H1 (cell line): ENCODE data around the gene DGKI. TPM values are rescaled to one million over a fixed set of nuclear protein-coding genes. Genes with fewer than 3 reads are reported as not detected.

ENCODE experiments used
- CTCF ChIA-PET: fragments of 300-600 bp; sonication (Branson Sonifier 250); formaldehyde crosslinking; loops from one replicate; lab custom pipeline; 2021; ENCODE audit not compliant: partially characterized antibody; lab: Charles Lee
- POLR2A ChIA-PET: fragments of 300-600 bp; sonication (Branson Sonifier 250); formaldehyde crosslinking; loops from one replicate; lab custom pipeline; 2021; ENCODE audit warnings: inconsistent platforms; ENCODE audit not compliant: partially characterized antibody; lab: Charles Lee
- DNase-seq, 2 experiments: peaks; one replicate each; pipeline versions ENCODE4 v3.0.0 to v3.0.0-alpha.2; 2010 to 2022; ENCODE audit warnings: low spot score in 2 of 2, low read depth in 1 of 2, mixed read lengths in 1 of 2
- FAIRE-seq: peaks from 2 replicates; lab custom pipeline; 2011; peaks lifted over from hg19 to GRCh38; lab: Jason Lieb, UNC
- H2AFZ ChIP-seq: 2 replicates; pipeline ENCODE4 v1.8.1; 2012; ENCODE audit warnings: low read length, inconsistent platforms
- H2AK5ac ChIP-seq: 2 replicates; pipeline ENCODE4 v1.6.1; 2013; ENCODE audit warnings: low read depth, low read length
- H2BK120ac ChIP-seq: replicated peaks from 2 replicates; pipeline ENCODE3; 2013; ENCODE audit warnings: low read depth, low read length, inconsistent platforms
- H2BK12ac ChIP-seq: 2 replicates; pipeline ENCODE4 v1.6.1; 2013; ENCODE audit warnings: low read depth, low read length
- H2BK15ac ChIP-seq: 2 replicates; pipeline ENCODE4 v1.6.1; 2013; ENCODE audit warnings: low read length
- H2BK20ac ChIP-seq: 2 replicates; pipeline ENCODE4 v1.6.1; 2013; ENCODE audit warnings: low read length
- H2BK5ac ChIP-seq: 2 replicates; pipeline ENCODE4 v1.6.1; 2013; ENCODE audit warnings: low read depth, low read length
- H3K14ac ChIP-seq: 2 replicates; pipeline ENCODE4 v1.6.1; 2013; ENCODE audit warnings: inconsistent platforms; ENCODE audit not compliant: insufficient read length
- H3K18ac ChIP-seq: 2 replicates; pipeline ENCODE4 v1.6.1; 2013; ENCODE audit warnings: low read length; ENCODE audit errors: extremely low read depth
- H3K23ac ChIP-seq: 2 replicates; pipeline ENCODE4 v1.6.1; 2013; ENCODE audit warnings: inconsistent platforms; ENCODE audit not compliant: insufficient read length
- H3K23me2 ChIP-seq: 2 replicates; pipeline ENCODE4 v1.6.1; 2013; ENCODE audit warnings: low read depth, low read length
- H3K27ac ChIP-seq: 2 replicates; pipeline ENCODE4 v1.6.1; 2011; ENCODE audit warnings: low read depth, low read length, inconsistent platforms
- H3K27me3 ChIP-seq, 4 experiments: replicated peaks in 1 of 4; 1 replicate in 1 of 4; 2 replicates in 3 of 4; pipeline versions ENCODE4 v1.6.1 to v1.8.1; 2011 to 2013; ENCODE audit warnings: low read length in 3 of 4, mild to moderate bottlenecking in 3 of 4, inconsistent platforms in 2 of 4, mixed read lengths in 2 of 4, moderate library complexity in 1 of 4; ENCODE audit not compliant: control insufficient read depth in 3 of 4, insufficient read depth in 3 of 4; ENCODE audit errors: extremely low read depth in 1 of 4
- H3K36me3 ChIP-seq, 4 experiments: 2 replicates each; pipeline versions ENCODE4 v1.6.1 to v1.8.1; 2011 to 2013; ENCODE audit warnings: mild to moderate bottlenecking in 4 of 4, low read length in 3 of 4, moderate library complexity in 2 of 4, control low read depth in 1 of 4, inconsistent platforms in 1 of 4; ENCODE audit not compliant: insufficient read depth in 4 of 4, control insufficient read depth in 2 of 4
- H3K4ac ChIP-seq: replicated peaks from 2 replicates; pipeline ENCODE3; 2013; ENCODE audit warnings: low read length, low read depth, mixed read lengths, inconsistent platforms; ENCODE audit not compliant: insufficient read length
- H3K4me1 ChIP-seq, 4 experiments: replicated peaks in 1 of 4; 1 replicate in 1 of 4; 2 replicates in 3 of 4; pipeline versions ENCODE4 v1.6.1 to v1.8.1; 2011 to 2013; ENCODE audit warnings: low read length in 3 of 4, inconsistent platforms in 2 of 4, mixed read lengths in 1 of 4; ENCODE audit not compliant: insufficient read depth in 4 of 4, control insufficient read depth in 3 of 4
- H3K4me2 ChIP-seq, 2 experiments: 2 replicates each; pipeline versions ENCODE4 v1.6.1 to v1.8.1; 2011 to 2013; ENCODE audit warnings: low read depth in 2 of 2, low read length in 2 of 2, control low read depth in 1 of 2, inconsistent platforms in 1 of 2, mild to moderate bottlenecking in 1 of 2; ENCODE audit not compliant: insufficient read depth in 1 of 2
- H3K4me3 ChIP-seq, 4 experiments: fragments of 200-600, 300-600 bp in 1 of 4; sonication (generic), shearing (Covaris generic), sonication (Bioruptor Twin) in 1 of 4; 2 replicates each; pipeline versions ENCODE4 v1.5.1 to v1.8.1; 2011 to 2016; ENCODE audit warnings: low read length in 4 of 4, low read depth in 3 of 4, control low read depth in 2 of 4, inconsistent platforms in 2 of 4, mild to moderate bottlenecking in 2 of 4, mixed read lengths in 1 of 4, moderate library complexity in 1 of 4; ENCODE audit not compliant: insufficient read depth in 2 of 4; ENCODE audit errors: extremely low read depth in 1 of 4
- H3K56ac ChIP-seq: replicated peaks from 2 replicates; pipeline ENCODE3; 2013; ENCODE audit warnings: low read depth, mild to moderate bottlenecking, mixed read lengths, low read length, inconsistent platforms; ENCODE audit not compliant: insufficient read length
- H3K79me1 ChIP-seq: 2 replicates; pipeline ENCODE4 v1.6.1; 2013; ENCODE audit warnings: low read depth, low read length, control low read depth
- H3K79me2 ChIP-seq, 2 experiments: 2 replicates each; pipeline versions ENCODE4 v1.6.1 to v1.8.1; 2012 to 2013; ENCODE audit warnings: low read length in 2 of 2, mild to moderate bottlenecking in 2 of 2, inconsistent platforms in 1 of 2; ENCODE audit not compliant: insufficient read depth in 2 of 2, control insufficient read depth in 1 of 2
- H3K9ac ChIP-seq, 4 experiments: replicated peaks in 1 of 4; 1 replicate in 1 of 4; 2 replicates in 3 of 4; pipeline versions ENCODE4 v1.6.1 to v1.8.1; 2011 to 2013; ENCODE audit warnings: low read depth in 3 of 4, low read length in 3 of 4, control low read depth in 2 of 4, mild to moderate bottlenecking in 2 of 4, moderate library complexity in 2 of 4, inconsistent platforms in 1 of 4; ENCODE audit errors: extremely low read depth in 1 of 4
- H3K9me3 ChIP-seq, 2 experiments: 2 replicates each; pipeline versions ENCODE4 v1.6.1 to v1.8.1; 2012 to 2013; ENCODE audit warnings: mild to moderate bottlenecking in 2 of 2, moderate library complexity in 2 of 2, control low read depth in 1 of 2, inconsistent platforms in 1 of 2, low read depth in 1 of 2, low read length in 1 of 2, mixed read lengths in 1 of 2; ENCODE audit not compliant: insufficient read depth in 2 of 2
- H4K20me1 ChIP-seq, 2 experiments: replicated peaks in 1 of 2; 2 replicates each; pipeline versions ENCODE3 to v1.8.1; 2011 to 2013; ENCODE audit warnings: inconsistent platforms in 2 of 2, low read length in 2 of 2, mild to moderate bottlenecking in 1 of 2; ENCODE audit not compliant: insufficient read depth in 2 of 2, control insufficient read depth in 1 of 2
- H4K5ac ChIP-seq: 2 replicates; pipeline ENCODE4 v1.6.1; 2013; ENCODE audit warnings: low read length, low read depth, mixed read lengths, inconsistent platforms; ENCODE audit not compliant: insufficient read length
- H4K8ac ChIP-seq: 2 replicates; pipeline ENCODE4 v1.8.0; 2013; ENCODE audit warnings: mild to moderate bottlenecking, moderate library complexity, low read length, inconsistent platforms; ENCODE audit not compliant: insufficient read depth; ENCODE audit errors: extremely low read depth
- H4K91ac ChIP-seq: replicated peaks from 2 replicates; pipeline ENCODE3; 2013; ENCODE audit warnings: low read length, mixed read lengths, inconsistent platforms; ENCODE audit not compliant: insufficient read length
- ASH2L ChIP-seq: fragments of 200-600, 300-600 bp; sonication (generic); IDR thresholded peaks from one replicate; pipeline ENCODE4 v1.7.1; 2017; ENCODE audit warnings: low read length
- CBX8 ChIP-seq: fragments of 300-800, 300-1000 bp; sonication (generic); IDR thresholded peaks from 2 replicates; pipeline ENCODE4 v1.7.1; 2016; ENCODE audit warnings: low read depth, low read length, borderline replicate concordance
- EP300 ChIP-seq, 2 experiments: IDR thresholded peaks; 1 replicate in 1 of 2; 2 replicates in 1 of 2; pipeline ENCODE4 v1.6.1; 2011 to 2012; ENCODE audit warnings: low read depth in 2 of 2, low read length in 2 of 2, mild to moderate bottlenecking in 2 of 2, borderline replicate concordance in 1 of 2, inconsistent platforms in 1 of 2, moderate library complexity in 1 of 2
- RFX5 ChIP-seq: IDR thresholded peaks from 2 replicates; pipeline ENCODE4 v1.6.1; 2011; ENCODE audit warnings: low read depth, low read length, improper control_type of control experiment, borderline replicate concordance
- SAP30 ChIP-seq: fragments of 300-600 bp; sonication (generic); IDR thresholded peaks from 2 replicates; pipeline ENCODE4 v1.7.1; 2012; ENCODE audit warnings: low read length, moderate library complexity, mild to moderate bottlenecking, inconsistent platforms; ENCODE audit not compliant: insufficient read depth, insufficient replicate concordance
- SIN3A ChIP-seq, 2 experiments: IDR thresholded peaks in 1 of 2; conservative IDR thresholded peaks in 1 of 2; 2 replicates each; pipeline ENCODE4 v1.6.1; 2011 to 2012; ENCODE audit warnings: low read length in 2 of 2, improper control_type of control experiment in 1 of 2, low read depth in 1 of 2, mild to moderate bottlenecking in 1 of 2
- TAF7 ChIP-seq: optimal IDR thresholded peaks from 2 replicates; pipeline ENCODE3; 2011; ENCODE audit warnings: low read depth, mild to moderate bottlenecking, inconsistent platforms, low read length, moderate library complexity, borderline replicate concordance
- WGBS, 2 experiments: shearing (Covaris generic) in 1 of 2; methylation state at CpG; one replicate each; pipeline versions ENCODE4 v1.1.6 to v1.1.7; 2013 to 2015; ENCODE audit warnings: low lambda C conversion rate in 2 of 2, mixed read lengths in 2 of 2, inconsistent platforms in 1 of 2, low coverage in 1 of 2, missing lambda C conversion rate in 1 of 2; ENCODE audit not compliant: insufficient replicate concordance in 2 of 2, insufficient coverage in 1 of 2, insufficient read length in 1 of 2; ENCODE audit errors: extremely low coverage in 1 of 2, missing lambda C conversion rate in 1 of 2; 5-methylcytosine and 5-hydroxymethylcytosine counted together
- polyA plus RNA-seq, 7 experiments: library from polyadenylated mRNA; depleted of rRNA in 3 of 7; stranded (reverse) in 5 of 7; unstranded in 2 of 7; fragments of >200 nt in 5 of 7; fragments of 200-250 nt in 2 of 7; gene quantifications; 1 replicate in 5 of 7; 2 replicates in 1 of 7; 4 replicates in 1 of 7; pipeline versions ENCODE4 v1.2.1 to v1.2.3, GENCODE V29; 2011 to 2013; ENCODE audit warnings: missing spikeins in 2 of 7, mixed read lengths in 2 of 7
- total RNA-seq: library from RNA; stranded (reverse); fragmentation: NEBNext Ultra II Directional; extraction: Animal tissue kit (Norgen Biotek cat#: 25700); gene quantifications from 2 replicates; pipeline ENCODE4 v1.2.1, GENCODE V29; 2021
- TF ChIP-seq, protein P1 (sequence below): IDR thresholded peaks from 2 replicates; pipeline ENCODE4 v1.6.1; 2012; ENCODE audit warnings: low read length, inconsistent platforms
- TF ChIP-seq, protein P2 (sequence below): IDR thresholded peaks from 2 replicates; pipeline ENCODE4 v1.6.1; 2012; ENCODE audit warnings: inconsistent platforms

Gene DGKI
- total and polyA plus RNA-seq, 2 of the 8 experiments (the other 6 are each of a cell fraction or from before 2014, with no cell fraction given): 0.20 to 0.71 TPM

DNA sequence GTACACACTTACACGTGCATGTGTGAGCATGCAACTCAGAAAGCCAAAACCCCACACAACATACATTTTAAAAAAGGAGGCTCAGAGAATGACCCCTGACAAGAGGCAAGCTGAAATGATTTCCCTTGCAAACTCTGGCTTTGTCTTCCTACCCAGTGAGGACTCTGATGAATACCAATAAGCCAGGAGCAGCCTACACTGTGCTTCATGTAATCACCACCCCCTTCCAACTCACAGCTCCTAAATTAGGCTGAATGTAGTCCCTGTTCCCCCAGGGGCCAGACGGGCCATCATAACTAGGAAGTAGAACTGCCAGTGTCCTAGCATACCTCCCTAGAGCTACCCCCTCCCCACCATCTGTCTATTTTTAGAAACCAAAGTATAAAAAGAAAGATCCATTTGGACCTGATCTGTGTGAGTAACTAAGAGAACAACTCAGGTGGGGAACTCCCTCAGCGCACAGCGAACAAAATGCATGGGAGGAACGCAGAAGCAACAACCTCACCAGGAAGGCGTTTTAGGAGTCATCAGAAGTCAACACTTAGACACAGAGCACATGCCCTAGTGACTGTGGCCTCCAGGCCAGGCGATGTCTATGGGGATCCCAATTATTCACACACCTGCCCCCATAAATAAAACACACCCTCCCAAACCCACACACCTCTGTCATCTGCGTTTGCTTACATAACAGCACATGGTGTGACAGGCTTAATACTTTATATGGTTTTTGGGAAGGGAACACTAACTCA is 1.9 kb downstream of the DGKI start:
- ChIA-PET POLR2A (no interaction called here), CTCF (interaction anchor here (0.7 to 7.1 kb wide), 8 partner anchors 10 to 188 kb away, joined by 3 to 31 read pairs (median 4); no protein-coding TSS in a partner anchor)
- Histone ChIP-seq H4K20me1 (peaks cover 0 to 2% of the 10 kb centered on the region in 2 experiments), H3K4me3 (no peak overlapping the region), H2BK15ac (no peak overlapping the region), H2BK120ac (no peak overlapping the region), H3K18ac (no peak overlapping the region), H2AFZ (no peak overlapping the region), H3K9me3 (no peaks in the 10 kb centered on the region), H3K14ac (no peak overlapping the region), H3K4me2 (no peak overlapping the region), H2AK5ac (no peak overlapping the region), H3K23ac (no peak overlapping the region), H3K27me3 (peaks cover 24 to 46% (median 37%) of the 10 kb centered on the region in 4 experiments), H3K79me1 (no peaks in the 10 kb centered on the region), H2BK12ac (no peak overlapping the region), H2BK5ac (no peak overlapping the region), H3K9ac (no peak overlapping the region), H2BK20ac (no peak overlapping the region), H3K4ac (no peak overlapping the region), H3K23me2 (peaks cover 7% of the 10 kb centered on the region), H3K79me2 (no peaks in the 10 kb centered on the region; a peak in 1 of 4 replicates), H4K91ac (no peak overlapping the region), H3K4me1 (peaks cover 4 to 19% (median 13%) of the 10 kb centered on the region in 4 experiments; a peak in 6 of 7 replicates), H3K56ac (no peak overlapping the region), H4K8ac (no peak overlapping the region), H4K5ac (no peak overlapping the region), H3K27ac (no peak overlapping the region), H3K36me3 (no peaks in the 10 kb centered on the region)
- 78% methylated on average over 8 of the region's 8 CpGs; no CpG with 5 or more reads in 1 of the 2 experiments for WGBS, 2 experiments
- peak; percentile 66 for FAIRE-seq
- TF ChIP-seq CBX8 (no peak), ASH2L (no peak), RFX5 (no peak), SIN3A (conservative IDR thresholded peaks at IDR 0.05 in 1 of 2, IDR thresholded peaks at IDR 0.05 in 1 of 2; ENCODE audit: low read depth in 1 of 2, low read length in 2 of 2) (no peak), SAP30 (no peak), EP300 (IDR thresholded peaks at IDR 0.05; ENCODE audit: borderline replicate concordance in 1 of 2, low read depth in 2 of 2, low read length in 2 of 2) (no peak), TAF7 (no peak)
- TF ChIP-seq, protein P1, sequence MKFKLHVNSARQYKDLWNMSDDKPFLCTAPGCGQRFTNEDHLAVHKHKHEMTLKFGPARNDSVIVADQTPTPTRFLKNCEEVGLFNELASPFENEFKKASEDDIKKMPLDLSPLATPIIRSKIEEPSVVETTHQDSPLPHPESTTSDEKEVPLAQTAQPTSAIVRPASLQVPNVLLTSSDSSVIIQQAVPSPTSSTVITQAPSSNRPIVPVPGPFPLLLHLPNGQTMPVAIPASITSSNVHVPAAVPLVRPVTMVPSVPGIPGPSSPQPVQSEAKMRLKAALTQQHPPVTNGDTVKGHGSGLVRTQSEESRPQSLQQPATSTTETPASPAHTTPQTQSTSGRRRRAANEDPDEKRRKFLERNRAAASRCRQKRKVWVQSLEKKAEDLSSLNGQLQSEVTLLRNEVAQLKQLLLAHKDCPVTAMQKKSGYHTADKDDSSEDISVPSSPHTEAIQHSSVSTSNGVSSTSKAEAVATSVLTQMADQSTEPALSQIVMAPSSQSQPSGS: no peak
- TF ChIP-seq, protein P2, sequence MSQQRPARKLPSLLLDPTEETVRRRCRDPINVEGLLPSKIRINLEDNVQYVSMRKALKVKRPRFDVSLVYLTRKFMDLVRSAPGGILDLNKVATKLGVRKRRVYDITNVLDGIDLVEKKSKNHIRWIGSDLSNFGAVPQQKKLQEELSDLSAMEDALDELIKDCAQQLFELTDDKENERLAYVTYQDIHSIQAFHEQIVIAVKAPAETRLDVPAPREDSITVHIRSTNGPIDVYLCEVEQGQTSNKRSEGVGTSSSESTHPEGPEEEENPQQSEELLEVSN: no peak
- DNase-seq: no peak
